WERI-Rb-1 (cell line): ENCODE data around the gene TLR4.

Source experiments
- DNase-seq: peaks from one replicate; pipeline ENCODE4 v3.0.0-alpha.2; 2020
- H3K27ac ChIP-seq: fragments of 250-450 bp; sonication (Bioruptor Pico); 2 replicates; pipeline ENCODE4 v1.5.1; 2020; ENCODE audit warnings: mild to moderate bottlenecking, moderate library complexity
- H3K27me3 ChIP-seq: fragments of 250-450 bp; sonication (Bioruptor Pico); 2 replicates; pipeline ENCODE4 v1.5.1; 2021; ENCODE audit warnings: mild to moderate bottlenecking, low read depth, moderate library complexity; ENCODE audit not compliant: insufficient read depth, severe bottlenecking
- H3K36me3 ChIP-seq: fragments of 250-450 bp; sonication (Bioruptor Pico); 2 replicates; pipeline ENCODE4 v1.5.1; 2020; ENCODE audit warnings: mild to moderate bottlenecking, moderate library complexity
- H3K4me3 ChIP-seq: 2 replicates; pipeline ENCODE4 v1.5.1; 2011; ENCODE audit warnings: low read depth, mild to moderate bottlenecking, control low read depth, low read length
- H3K9me3 ChIP-seq: fragments of 250-450 bp; sonication (Bioruptor Pico); 2 replicates; pipeline ENCODE4 v1.5.1; 2021; ENCODE audit warnings: mild to moderate bottlenecking, moderate library complexity; ENCODE audit not compliant: severe bottlenecking
- CTCF ChIP-seq: IDR thresholded peaks from 2 replicates; pipeline ENCODE4 v1.5.1; 2011; ENCODE audit warnings: low read depth, mild to moderate bottlenecking, control low read depth, inconsistent platforms, low read length

Gene TLR4

DNA sequence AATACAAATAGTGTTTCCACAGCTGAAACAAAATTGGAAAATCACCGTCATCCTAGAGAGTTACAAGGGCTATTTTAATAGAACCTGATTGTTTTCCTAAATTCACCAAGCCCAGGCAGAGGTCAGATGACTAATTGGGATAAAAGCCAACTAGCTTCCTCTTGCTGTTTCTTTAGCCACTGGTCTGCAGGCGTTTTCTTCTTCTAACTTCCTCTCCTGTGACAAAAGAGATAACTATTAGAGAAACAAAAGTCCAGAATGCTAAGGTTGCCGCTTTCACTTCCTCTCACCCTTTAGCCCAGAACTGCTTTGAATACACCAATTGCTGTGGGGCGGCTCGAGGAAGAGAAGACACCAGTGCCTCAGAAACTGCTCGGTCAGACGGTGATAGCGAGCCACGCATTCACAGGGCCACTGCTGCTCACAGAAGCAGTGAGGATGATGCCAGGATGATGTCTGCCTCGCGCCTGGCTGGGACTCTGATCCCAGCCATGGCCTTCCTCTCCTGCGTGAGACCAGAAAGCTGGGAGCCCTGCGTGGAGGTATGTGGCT lies at the start of gene TLR4:
TSS of gene TLR4 (plus strand) at position 380 of the 552 bp plus-strand sequence. CDS start at position 450, 70 bp downstream.
- no peak within 1 kb of the TSS for H3K27ac ChIP-seq
- H3K36me3 ChIP-seq, result no peaks in the 10 kb centered on the region
- H3K27me3 ChIP-seq, result no peaks in the 10 kb centered on the region
- H3K4me3 ChIP-seq, result no peak within 1 kb of the TSS
- TF ChIP-seq CTCF, result no peak
- H3K9me3 ChIP-seq, result no peaks in the 10 kb centered on the region
- DNase-seq, result no peak

GRCh38 chr9:117656002-117656401 lies 48.2 kb upstream of the TLR4 start:
- TF ChIP-seq CTCF, result no peak
- H3K36me3 ChIP-seq, result no peaks in the 10 kb centered on the region
- H3K9me3 ChIP-seq, result peaks cover 6% of the 10 kb centered on the region
- no peak overlapping the region for H3K27ac ChIP-seq
- no peak overlapping the region for H3K4me3 ChIP-seq
- H3K27me3 ChIP-seq, result no peaks in the 10 kb centered on the region
- DNase-seq, result no peak

- peaks cover 6% of the 10 kb centered on the region for H3K9me3 ChIP-seq
- peak; percentile 64 for DNase-seq
- no peaks in the 10 kb centered on the region for H3K36me3 ChIP-seq
- H3K27me3 ChIP-seq, result no peaks in the 10 kb centered on the region
- no peak overlapping the region for H3K4me3 ChIP-seq
- H3K27ac ChIP-seq, result no peak overlapping the region
- TF ChIP-seq CTCF, result no peak
Observed at GRCh38 chr9:117662651-117663050, 41.6 kb upstream of the TLR4 start.

- no peak overlapping the region for H3K27ac ChIP-seq
- no peaks in the 10 kb centered on the region for H3K9me3 ChIP-seq
- no peak for DNase-seq
- no peak overlapping the region for H3K4me3 ChIP-seq
- no peak for TF ChIP-seq CTCF
- H3K27me3 ChIP-seq, result no peaks in the 10 kb centered on the region
- no peaks in the 10 kb centered on the region for H3K36me3 ChIP-seq
Observed at GRCh38 chr9:117664419-117664818, 39.8 kb upstream of the TLR4 start.

- Histone ChIP-seq H3K27me3 (no peaks in the 10 kb centered on the region), H3K9me3 (no peaks in the 10 kb centered on the region), H3K36me3 (no peaks in the 10 kb centered on the region), H3K27ac (no peak overlapping the region), H3K4me3 (no peak overlapping the region)
- TF ChIP-seq CTCF, result no peak
- DNase-seq, result no peak
Observed at GRCh38 chr9:117665601-117666385, 38.4 kb upstream of the TLR4 start.
